ENCODE measurements around the gene CKAP2L.

Gene CKAP2L, protein sequence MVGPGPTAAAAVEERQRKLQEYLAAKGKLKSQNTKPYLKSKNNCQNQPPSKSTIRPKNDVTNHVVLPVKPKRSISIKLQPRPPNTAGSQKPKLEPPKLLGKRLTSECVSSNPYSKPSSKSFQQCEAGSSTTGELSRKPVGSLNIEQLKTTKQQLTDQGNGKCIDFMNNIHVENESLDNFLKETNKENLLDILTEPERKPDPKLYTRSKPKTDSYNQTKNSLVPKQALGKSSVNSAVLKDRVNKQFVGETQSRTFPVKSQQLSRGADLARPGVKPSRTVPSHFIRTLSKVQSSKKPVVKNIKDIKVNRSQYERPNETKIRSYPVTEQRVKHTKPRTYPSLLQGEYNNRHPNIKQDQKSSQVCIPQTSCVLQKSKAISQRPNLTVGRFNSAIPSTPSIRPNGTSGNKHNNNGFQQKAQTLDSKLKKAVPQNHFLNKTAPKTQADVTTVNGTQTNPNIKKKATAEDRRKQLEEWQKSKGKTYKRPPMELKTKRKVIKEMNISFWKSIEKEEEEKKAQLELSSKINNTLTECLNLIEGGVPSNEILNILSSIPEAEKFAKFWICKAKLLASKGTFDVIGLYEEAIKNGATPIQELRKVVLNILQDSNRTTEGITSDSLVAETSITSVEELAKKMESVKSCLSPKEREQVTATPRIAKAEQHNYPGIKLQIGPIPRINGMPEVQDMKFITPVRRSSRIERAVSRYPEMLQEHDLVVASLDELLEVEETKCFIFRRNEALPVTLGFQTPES

GRCh38 chr2:112764071-112765044, at the start of gene CKAP2L:
CKAP2L (minus strand) TSS chr2:112764609; CDS start chr2:112764598, 11 bp downstream.
- peak; percentile 98 for DNase-seq

DNA sequence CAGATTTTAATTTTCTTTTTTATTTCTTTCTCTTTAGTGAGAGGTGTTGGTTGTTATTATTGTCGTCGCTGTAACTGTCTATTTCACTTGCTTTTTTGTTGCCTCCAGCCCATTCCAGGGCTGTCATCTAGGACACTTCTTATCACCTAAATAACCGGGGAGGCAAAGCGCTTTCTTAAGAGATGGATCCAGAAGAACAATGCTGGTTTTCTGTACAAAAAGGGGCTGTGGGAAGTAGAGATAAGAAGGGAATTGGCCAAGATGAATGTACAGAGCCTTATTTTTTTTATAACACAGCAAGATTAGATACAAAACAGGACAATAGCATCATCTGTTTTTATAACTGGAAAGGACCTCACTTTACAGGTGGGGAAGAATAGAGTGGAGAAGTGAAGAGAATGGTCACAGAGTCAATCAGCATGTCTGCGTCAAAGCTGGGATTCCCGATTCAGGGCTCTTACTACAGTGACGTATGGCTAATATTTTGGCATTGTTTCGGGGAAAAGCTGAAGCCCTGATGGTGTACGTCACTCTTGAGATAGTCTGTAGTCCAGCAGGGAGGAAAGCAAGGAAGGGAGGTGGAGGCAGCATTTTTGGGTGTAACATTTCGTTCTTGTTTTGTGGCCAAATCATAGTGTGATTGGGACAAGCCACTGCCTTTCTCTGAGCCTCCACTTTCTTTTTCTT, 49.0 kb upstream of the CKAP2L start:
- peak; percentile 13 for DNase-seq

DNA sequence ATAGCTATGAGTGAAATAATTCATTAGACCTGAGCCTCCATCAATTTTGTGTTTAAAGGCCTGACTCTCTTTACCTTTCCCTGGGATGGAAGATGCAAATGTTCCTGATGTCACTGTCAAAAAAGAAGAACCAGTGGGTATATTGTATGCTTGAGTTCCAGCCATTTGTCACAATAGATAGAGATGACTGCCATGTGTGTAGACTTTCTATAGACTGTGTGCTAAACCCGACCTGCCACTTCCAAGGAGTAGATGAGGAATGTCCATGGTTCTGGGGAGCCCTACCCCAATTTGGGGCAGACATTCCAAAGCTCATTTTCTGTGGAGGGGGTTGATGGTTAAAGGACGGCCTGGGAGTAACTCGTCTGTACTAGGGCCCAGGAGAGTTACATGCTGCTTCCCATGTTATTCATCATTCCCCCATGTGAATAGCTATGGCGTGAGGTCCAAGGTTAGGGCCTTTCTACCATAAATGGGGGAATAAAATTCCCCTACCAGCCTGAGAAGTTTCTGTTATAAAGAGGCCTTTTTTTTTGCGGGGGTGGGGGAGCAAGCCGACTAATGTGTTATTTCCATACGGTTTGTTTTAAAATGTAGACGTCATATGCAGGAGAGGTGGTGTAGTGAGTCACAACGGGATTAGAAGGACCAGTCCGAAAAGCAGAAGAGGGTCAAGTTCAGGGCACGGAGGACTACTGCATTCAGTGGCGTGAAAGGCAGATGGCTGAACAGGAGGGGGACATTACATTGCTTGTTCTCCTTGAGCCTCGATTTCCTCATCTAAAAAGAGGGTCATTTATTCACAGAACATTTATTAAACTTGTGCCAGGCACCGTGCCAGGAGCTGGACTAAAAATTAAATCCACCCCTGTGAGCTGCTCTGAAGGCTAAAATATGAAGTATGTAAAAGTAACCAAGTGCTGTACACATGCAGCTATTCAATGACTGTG, 48.2 kb upstream of the CKAP2L start:
- DNase-seq: no peak

DNA sequence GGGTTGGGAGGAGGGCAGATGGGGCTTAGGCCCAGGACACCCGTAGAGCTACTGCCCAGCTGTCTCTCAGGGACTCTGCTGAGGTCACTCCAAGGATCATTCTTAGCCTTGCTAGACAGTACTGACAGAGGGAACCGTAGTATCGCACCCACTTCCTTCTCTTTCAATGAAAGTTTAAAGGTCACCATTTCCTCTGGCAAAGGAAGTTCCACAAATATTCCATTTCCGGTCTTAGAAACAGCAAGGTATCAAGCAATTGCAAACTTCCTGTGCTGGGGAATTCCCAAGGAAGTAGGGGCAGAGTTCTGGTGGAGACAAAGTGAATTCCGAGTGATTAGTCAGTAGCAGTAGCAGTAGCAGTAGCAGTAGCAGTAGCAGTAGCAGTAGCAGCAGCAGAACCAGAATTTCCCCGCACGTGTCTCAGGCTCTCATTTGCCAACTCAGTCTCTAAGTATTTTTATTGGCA, 47.5 kb upstream of the CKAP2L start:
- DNase-seq: no peak

- no peak for DNase-seq
Measured at GRCh38 chr2:112811276-112811831, 46.9 kb upstream of the CKAP2L start.

GRCh38 chr2:112809112-112809511, 44.7 kb upstream of the CKAP2L start:
- no peak for DNase-seq

- no peak for DNase-seq
Measured at GRCh38 chr2:112807233-112807807, 42.9 kb upstream of the CKAP2L start.

DNA sequence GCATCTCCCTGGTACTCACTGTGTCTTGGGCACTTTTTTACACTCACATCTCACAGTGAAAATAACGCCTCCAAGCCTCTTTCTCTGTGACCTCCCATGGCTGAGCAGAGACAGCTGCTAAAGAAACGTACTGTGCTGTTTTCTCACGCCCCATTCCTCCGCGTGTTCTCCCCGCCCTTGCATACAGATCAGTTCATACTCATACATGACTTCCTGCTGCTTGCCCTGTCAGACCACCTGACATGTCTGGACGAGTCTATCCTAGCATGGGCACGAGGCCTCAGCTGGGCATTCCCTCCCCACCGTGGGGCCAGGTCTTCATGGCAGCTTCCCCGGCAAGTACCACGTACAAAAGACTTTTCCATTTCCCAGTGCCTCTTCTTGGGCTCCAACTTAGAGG, 41.1 kb upstream of the CKAP2L start:
- no peak for DNase-seq

- no peak for DNase-seq
Measured at GRCh38 chr2:112803691-112804521, 39.5 kb upstream of the CKAP2L start.

DNA sequence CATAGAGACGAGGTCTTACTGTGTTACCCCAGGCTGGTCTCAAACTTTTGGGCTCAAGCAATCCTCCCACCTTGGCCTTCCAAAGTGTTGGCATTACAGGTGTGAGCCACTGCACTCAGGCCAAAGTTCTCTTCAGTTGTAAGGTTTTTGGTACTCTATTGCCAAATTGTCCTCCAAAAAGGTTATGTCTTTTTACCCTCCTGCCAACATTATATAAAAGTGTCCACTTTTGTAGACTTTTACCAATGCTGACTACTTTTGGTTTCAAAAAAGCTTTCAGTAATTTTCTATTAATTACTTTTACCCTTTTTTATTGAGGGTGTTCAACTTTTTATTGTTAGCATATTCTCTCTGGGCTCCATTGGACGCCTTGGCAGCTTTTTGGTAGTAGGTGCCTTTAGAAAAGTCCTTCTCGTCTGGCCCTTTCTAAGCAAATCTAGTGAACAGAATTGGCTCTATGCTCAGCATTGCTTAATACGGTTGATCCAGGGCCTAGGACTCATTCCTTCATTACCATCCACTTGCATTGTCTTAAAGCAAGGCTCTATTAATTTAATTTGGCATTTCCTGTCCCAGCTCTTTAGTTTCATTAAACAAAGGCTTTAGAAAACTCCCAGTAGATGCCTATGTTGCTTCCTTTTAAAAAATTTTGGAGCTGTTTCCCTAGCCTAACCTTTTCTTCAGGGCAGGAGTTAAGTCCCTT, 36.6 kb upstream of the CKAP2L start:
- no peak for DNase-seq

GRCh38 chr2:112798979-112799975, 34.9 kb upstream of the CKAP2L start:
- DNase-seq: peak; percentile 68

DNA sequence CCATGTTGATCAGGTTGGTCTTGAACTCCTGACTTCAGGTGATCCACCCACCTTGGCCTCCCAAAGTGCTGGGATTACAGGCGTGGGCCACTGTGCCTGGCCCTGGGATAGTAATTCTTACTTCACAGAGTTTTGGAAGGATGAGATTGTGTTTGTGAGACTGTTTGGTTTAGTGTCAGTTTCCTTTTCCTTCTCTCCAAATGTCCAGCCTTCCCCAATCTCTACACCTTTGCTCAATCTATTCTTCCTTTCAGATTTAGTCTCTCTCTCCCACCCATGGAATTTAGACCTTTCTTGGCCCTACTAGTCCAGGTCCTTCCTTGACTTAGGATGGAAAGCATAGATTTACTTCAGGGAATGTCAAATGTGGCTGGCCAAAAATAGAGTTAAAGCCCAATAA, 32.1 kb upstream of the CKAP2L start:
- DNase-seq: no peak

DNA sequence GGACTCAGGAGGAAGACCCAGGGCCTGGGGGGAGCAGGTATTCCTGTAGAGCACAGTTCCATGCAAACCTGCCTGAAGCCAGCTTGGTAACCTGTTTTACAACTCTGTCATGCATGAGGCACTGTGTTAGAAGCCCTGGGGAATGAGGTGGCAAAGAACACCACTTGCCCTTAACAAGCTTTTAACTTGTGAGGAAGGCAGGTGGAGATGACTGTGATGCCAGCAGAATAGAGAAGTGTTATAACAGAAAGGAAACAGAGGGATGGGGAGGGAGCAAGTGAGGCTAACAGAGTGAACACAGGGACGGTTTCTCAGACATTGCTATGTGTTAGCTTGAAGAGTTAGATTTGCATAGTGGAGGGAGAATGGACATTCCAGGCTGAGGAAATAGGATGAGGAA, 31.4 kb upstream of the CKAP2L start:
- DNase-seq: no peak

GRCh38 chr2:112794841-112795240, 30.4 kb upstream of the CKAP2L start:
- DNase-seq: peak; percentile 46

GRCh38 chr2:112794131-112794733, 29.8 kb upstream of the CKAP2L start:
- peak; percentile 94 for DNase-seq

- peak; percentile 62 for DNase-seq
Measured at GRCh38 chr2:112793449-112793978, 29.1 kb upstream of the CKAP2L start.

DNA sequence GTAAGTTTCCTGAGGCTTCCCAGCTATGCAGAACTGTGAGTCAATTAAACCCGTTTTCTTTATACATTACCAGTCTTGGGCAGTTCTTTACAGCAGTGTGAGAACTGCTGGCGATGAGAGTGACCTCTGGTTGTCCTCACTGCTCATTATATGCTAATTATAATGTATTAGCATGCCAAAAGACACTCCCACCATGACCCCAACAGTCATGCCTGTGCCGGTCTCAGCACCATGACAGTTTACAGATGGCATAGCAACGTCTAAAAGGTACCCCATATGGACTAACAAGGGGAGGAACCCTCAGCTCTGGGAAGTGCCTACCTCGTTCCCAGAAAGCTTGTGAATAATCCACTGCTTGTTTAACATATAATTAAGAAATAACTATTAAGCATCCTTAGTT, 28.0 kb upstream of the CKAP2L start:
- no peak for DNase-seq

Measured in OCI-M1 (cell line).